Posterior vena cava (tissue), 2 donors: Measurements from ENCODE around the gene LRP10. TPM values are rescaled to one million over a fixed set of nuclear protein-coding genes. Genes with fewer than 3 reads are reported as not detected.
"Not testable (repeated sequence)": the region's sequence is repeated elsewhere in the genome, so short reads cannot be mapped to it uniquely, and the experiment has no call there.

Experiments used
- DNase-seq: peaks from one replicate; pipeline ENCODE4 v3.0.0-alpha.2; 2020; ENCODE audit warnings: low spot score
- intact Hi-C, 2 donors: fragments of 100-400 bp; cut with DNase I; formaldehyde crosslinking; loops; one replicate each; pipeline versions ENCODE4 v1.14.1 to v1.14.2; 2022 to 2023
- long read RNA-seq, 2 donors: library from polyadenylated mRNA; unstranded; transcript quantifications; one replicate each; pipeline ENCODE4 v2.0.0, GENCODE V29; 2020 to 2021
- total RNA-seq, 2 donors: library from RNA; stranded (reverse); fragmentation: NEBNext Ultra II Directional; extraction: Animal tissue kit (Norgen Biotek cat#: 25700); gene quantifications; one replicate each; pipeline ENCODE4 v1.2.1, GENCODE V29; 2021
- donor health status: DM: yes; HTN: yes; CAD: no.
- donor health status: DM: yes; HTN: yes; CAD: no.

The LRP10 gene, protein sequence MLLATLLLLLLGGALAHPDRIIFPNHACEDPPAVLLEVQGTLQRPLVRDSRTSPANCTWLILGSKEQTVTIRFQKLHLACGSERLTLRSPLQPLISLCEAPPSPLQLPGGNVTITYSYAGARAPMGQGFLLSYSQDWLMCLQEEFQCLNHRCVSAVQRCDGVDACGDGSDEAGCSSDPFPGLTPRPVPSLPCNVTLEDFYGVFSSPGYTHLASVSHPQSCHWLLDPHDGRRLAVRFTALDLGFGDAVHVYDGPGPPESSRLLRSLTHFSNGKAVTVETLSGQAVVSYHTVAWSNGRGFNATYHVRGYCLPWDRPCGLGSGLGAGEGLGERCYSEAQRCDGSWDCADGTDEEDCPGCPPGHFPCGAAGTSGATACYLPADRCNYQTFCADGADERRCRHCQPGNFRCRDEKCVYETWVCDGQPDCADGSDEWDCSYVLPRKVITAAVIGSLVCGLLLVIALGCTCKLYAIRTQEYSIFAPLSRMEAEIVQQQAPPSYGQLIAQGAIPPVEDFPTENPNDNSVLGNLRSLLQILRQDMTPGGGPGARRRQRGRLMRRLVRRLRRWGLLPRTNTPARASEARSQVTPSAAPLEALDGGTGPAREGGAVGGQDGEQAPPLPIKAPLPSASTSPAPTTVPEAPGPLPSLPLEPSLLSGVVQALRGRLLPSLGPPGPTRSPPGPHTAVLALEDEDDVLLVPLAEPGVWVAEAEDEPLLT
- 100 to 1,000 TPM; 129 to 139 TPM for total RNA-seq
- long read RNA-seq, donor 1, full-length matches to known transcripts = 51 of 100 reads
- long read RNA-seq, donor 1, partial matches to known transcripts = 20 of 100 reads
- long read RNA-seq, donor 1, other reads (novel, unspliced or antisense) = 29 of 100 reads
- long read RNA-seq, donor 2, full-length matches to known transcripts = 106 of 264 reads
- long read RNA-seq, donor 2, partial matches to known transcripts = 104 of 264 reads
- long read RNA-seq, donor 2, other reads (novel, unspliced or antisense) = 54 of 264 reads

DNA sequence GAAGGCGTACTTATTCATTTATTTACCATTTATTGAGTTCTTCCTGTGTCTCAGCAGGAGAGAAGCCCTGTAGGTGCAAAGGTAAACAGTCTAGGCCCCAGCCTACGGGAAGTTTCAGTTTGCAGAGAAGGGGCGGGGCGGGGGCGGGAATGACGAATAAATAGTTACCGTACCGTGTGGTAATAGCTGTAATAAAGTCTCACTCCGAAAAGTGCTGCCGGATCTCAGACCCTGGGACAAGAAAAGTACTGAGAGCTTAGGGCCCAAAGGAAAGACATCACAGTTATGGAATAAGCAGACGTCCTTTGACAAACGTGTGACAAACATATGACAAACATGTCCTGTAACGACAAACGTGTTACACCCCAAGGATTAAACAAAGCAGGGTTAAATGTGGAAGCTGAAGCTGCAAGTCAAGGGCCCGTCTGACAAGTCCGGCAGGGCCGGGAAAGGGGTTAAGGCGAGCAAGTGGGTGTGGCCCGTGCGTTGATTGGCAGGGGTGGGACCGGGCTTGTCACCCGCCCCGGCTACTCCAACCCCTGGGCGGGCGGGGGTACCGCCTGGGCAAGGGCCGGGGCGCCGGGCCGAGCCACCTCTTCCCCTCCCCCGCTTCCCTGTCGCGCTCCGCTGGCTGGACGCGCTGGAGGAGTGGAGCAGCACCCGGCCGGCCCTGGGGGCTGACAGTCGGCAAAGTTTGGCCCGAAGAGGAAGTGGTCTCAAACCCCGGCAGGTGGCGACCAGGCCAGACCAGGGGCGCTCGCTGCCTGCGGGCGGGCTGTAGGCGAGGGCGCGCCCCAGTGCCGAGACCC is at the start of gene LRP10:
Gene LRP10 (plus strand): TSS at position 517 of the 809 bp plus-strand sequence. CDS start 564 bp downstream, outside the sequence.
- peak; percentile 96 for DNase-seq
- intact Hi-C loops = loop anchor here in 1 of 2 donors (5.0 kb wide), 1 partner anchor 451 kb away; the partner anchor contains the start of gene PABPN1

DNA sequence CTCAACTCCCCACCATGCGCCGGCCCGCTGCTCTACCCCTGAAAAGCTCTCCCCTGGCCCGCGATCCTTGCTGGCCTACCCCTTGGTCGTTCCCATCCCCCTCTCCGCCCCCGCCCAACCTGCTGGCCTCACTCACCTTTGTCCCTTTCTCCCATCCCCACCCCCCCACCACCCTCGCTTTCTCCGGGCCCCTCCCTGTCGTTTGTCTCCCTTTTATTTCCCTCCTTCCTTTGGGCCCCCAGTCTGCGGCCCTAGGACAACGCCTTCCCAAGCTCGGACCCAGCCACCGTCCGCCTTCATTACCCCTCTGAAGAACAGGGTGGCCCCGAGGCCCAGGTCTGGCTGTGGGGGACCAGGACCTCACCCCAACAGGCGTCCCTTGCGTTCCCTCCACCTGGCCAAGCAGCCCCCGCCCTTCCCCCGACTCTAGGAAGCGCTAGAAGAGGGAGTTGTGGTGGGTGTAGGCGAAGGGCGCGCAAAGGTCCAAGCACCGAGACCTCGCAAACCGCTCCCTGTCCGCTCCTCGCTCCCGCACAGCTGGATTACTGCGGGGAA is 49.4 kb upstream of the LRP10 start:
- no peak for DNase-seq
- intact Hi-C loops = loop anchor here (2.0 to 5.0 kb wide), 2 partner anchors 31 to 435 kb away; no protein-coding TSS in a partner anchor

DNA sequence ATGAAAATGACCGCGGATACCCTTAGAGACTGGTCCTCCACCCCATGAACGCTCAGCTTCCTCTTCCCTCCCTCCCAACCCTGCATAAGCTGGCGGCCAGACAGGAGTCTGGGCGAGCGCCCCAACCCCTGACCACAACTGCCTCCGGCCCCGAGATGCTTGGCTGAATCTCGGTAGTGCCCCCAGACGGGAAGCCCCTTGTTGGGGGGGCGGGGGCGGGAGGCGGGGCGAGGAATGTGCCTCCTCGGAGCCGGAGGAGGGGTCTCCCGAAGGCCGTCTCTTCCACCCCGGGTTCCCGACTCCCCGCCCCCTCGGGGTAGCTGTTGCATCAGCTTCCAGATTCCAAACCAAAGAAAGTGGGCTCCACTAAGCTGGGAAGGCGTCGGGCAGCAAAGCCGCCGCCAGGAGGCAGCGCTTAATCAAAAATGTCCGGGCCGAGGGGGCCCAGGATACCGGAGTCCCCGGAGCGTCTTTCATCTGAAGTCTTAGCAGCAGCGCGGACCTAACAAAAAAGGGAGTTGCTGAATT is 48.9 kb upstream of the LRP10 start:
- DNase-seq = peak; percentile 94
- intact Hi-C loops = loop anchor here (2.0 to 5.0 kb wide), 2 partner anchors 30 to 435 kb away; no protein-coding TSS in a partner anchor

DNA sequence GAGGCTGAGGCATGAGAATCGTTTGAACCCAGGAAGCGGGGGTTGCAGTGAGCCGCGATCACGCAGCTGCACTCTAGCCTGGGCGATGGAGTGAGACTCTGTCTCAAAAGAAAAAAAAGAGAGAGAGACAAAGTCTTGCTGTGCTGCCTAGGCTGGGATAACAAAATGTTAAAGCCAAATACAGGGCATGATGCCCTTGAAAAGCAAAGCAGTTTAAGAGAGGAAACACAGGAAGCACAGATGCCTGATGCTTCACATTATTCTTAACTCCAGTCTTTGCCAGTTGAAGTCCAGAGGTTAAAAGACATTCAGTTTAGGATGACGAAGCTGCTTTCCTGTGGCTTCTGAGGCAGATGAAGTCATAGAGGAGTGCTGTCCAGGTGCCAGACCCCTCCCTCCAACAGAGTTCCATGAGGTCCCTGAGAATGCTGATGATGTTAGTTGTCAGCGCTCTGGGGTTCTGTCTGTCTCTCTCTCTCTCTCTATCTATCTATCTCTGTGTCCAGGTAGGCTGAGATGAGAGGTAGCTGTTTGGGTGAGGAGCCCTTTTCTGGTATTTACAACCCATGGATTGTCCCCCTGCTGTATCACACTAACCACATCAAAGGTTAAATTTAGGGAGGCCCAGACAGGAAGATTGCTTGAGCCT is 46.7 kb upstream of the LRP10 start:
- intact Hi-C loops = loop anchor here in 1 of 2 donors (5.0 kb wide), 1 partner anchor 438 kb away; no protein-coding TSS in a partner anchor
- peak; percentile 81 for DNase-seq

DNA sequence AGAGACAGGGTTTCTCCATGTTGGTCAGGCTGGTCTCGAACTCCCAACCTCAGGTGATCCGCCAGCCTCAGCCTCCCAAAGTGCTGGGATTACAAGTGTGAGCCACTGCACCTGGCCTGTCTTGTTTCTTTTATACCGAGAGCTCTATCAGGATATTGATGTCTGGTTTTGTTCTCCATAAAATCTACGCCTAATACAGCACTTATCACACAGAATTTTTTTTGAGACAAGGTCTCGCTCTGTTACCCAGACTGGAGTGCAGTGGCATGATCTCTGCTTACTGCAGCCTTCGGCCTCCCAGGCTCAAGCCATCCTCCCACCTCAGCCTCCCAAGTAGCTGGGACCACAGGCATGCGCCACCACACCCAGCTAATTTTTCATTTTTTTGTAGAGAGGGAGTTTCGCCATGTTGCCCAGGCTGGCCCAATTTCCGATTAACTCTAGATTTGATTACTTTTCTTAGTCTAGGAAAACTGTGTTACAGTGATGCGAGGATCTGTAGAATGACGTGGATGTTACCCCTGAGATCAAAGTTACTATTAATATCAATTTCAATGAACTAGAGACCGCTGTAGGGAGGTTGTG is 42.4 kb upstream of the LRP10 start:
- DNase-seq, intact Hi-C loops: not testable (repeated sequence)

DNA sequence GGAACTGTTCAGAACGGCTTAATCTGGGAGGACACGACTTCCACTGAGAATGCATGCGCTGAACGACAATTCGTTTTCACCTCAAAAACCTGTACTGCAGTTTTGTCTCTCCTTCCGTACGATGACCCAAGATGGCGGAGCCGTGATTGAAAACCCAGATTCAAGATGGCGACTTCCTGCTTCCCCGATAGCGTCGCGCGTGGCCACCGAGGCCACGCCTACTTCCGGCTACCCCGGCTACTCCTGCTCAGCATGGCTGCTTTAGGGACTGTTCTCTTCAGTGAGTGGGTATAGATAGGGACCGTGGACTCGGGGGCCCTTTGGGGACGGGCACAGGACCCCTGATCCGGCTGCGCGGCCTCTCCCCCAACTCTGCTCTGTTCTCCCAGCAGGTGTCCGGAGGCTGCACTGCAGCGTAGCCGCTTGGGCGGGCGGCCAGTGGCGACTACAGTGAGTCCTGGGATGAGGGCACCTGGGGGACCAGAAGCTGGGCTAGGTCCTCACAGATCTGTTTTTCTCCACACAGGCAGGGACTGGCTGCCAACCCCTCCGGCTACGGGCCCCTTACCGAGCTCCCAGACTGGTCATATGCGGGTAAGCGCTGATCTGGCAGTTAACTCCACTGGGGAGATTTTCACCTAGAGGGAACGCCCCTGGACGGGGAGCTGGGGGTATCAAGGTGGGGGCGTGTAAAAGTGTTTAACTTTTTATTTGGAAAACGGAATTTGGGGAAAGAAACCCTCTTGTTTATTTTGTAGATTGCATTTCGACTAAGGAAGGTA is 41.7 kb upstream of the LRP10 start, which contains the start of gene MRPL52:
Gene MRPL52 (plus strand): TSS at position 227 of the 782 bp plus-strand sequence. CDS start 26 bp downstream, at position 253.
- intact Hi-C loops = no loop called here
- peak; percentile 96 for DNase-seq

DNA sequence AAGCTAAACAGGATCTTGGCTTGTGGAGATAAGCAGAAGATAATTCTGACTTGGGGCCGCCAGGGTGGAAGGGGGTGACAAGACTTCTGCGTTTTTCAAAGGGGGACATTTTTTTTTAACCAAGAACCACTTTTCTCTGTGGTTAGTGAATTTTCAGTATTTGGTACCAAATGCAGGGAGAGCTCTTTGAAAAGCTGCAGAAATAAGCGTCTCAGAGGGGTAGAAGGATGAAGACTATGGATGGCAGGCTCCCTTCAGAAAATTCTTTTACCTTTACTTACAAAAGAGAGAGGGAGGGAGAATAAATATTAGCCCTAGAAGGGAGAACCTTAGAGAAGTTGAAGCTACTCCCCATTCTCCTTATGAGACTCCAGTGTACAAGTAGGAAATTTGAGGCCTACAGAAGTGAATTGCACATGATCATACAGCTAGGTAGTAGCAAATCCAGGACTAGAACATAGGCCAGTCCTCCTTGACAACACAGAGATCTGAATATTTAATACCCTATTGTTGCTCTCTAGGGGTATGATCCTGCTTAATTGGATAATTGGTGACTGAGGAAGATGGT is 41.0 kb upstream of the LRP10 start:
- intact Hi-C loops = no loop called here
- DNase-seq = no peak

DNA sequence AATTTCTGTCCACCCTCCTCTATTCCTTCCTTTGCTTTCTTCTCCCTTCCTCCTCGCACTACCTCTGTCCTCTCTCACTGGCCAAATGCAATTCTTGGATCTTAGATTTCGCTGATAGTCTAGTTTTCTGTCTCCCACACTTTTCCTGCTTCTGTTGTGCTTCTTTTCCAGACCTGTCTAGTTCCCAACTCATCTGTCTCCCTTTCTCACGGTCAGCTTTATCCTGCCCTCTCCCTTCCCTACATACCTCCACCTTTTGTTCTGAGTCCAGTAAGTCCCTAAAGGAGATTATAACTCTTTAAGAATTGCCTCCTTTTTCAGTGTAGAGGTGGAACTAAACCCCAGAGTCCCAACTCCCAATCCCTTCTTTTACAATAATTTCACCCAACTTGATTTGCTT is 36.0 kb upstream of the LRP10 start:
- intact Hi-C loops = no loop called here

DNA sequence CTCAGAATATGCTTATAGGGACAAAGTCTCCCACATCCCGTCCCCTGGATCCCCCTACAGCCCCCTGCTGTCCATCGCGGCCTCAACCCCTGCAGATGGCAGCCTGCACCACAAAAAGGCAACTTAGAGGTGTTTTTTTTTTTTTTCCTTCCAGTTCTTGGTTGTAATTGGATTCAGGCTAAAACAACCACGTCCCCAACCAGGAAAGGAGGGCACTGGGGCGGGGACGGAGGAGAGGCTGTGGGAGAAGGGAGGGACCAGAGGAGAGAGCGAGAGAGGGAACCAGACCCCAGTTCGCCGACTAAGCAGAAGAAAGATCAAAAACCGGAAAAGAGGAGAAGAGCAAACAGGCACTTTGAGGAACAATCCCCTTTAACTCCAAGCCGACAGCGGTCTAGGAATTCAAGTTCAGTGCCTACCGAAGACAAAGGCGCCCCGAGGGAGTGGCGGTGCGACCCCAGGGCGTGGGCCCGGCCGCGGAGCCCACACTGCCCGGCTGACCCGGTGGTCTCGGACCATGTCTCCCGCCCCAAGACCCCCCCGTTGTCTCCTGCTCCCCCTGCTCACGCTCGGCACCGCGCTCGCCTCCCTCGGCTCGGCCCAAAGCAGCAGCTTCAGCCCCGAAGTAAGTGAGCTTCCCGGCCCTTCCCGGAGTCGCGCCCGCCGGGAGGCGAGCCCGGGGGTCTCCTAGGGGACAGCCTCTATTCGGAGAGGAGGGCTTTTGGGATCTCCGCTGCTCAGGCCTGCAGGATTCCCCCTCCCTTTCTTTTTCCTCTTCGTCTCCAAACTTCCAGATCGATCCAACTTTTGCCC is 35.0 kb upstream of the LRP10 start, which contains the start of gene MMP14:
Gene MMP14 (plus strand): TSS at position 285 of the 813 bp plus-strand sequence. CDS start 233 bp downstream, at position 518.
- intact Hi-C loops = loop anchor here in 1 of 2 donors (2.0 kb wide), 1 partner anchor 14 kb away; no protein-coding TSS in a partner anchor
- DNase-seq = peak; percentile 91

More for the DNA sequence above, 36.0 kb upstream of the LRP10 start:
- DNase-seq = no peak

DNA sequence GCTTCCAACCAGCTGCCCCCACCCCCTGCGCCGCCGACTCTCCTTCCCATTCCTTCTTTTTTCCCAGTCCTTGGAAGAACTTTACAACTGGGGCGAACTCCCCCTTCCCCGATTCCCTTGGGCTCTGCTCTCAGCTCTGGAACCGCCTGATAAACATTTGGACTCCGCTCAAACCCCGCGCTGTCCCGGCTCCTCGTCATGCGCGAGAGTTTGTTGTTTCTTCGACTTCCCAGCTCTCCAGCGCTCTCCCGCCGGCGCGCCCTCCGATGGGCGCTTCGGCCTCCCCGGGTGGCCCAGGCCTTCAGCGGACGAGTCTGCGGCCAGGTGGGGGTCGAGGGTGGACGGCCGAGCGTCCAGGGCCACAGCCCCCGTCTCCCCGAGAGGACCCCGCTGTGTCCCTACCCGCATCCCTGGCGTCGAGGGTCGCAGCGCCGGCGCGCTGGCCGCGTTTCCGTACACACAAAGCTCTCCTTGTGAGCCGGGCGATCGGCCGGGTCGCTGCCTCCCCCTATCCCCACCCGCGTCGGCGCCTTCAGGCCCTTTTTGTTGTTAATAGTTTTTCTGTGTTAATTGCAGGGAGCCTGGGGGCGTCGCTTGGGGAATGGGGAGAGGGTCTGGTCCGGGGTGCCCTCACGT is 34.3 kb upstream of the LRP10 start:
- DNase-seq = peak; percentile 93
- intact Hi-C loops = loop anchor here in 1 of 2 donors (2.0 kb wide), 1 partner anchor 14 kb away; no protein-coding TSS in a partner anchor

DNA sequence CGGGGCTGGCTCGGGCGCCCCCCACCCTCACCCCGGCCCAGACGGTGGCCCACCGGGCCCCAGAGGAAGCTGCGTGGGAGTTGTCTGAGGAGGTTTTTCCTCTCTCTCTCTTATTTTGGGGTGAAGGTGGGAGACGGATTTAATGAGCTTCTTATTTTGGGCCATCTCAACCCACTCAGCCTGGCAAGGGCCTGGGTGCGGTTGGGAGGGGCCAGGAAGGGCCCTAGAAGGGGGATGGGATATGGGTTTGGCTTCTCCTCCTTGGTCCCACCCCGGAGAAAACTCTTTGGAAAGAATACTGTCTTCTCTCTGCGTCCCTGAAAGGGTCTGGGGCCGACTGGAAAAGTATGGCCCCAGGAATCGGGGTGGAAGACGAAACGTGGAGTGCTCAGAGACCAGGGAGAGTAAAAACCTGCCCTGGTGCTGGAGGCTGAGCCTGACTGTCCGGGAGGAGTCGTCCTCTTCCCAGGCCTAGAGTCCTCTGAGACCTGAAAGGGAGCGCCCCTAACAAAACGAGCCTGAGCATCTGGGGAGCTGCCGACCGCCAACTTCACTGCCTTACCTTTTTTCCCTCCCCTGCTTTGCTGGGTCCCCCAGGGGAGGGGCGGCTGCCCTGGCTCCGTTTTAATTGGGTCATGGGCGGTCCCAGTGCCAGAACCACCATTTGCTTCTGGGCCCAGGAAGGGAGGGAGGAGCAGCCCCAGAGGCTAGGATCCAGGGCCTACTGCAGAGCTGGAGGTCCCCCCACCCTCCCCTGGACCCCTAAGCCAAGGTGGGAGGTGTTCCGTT is 33.6 kb upstream of the LRP10 start:
- DNase-seq = peak; percentile 89
- intact Hi-C loops = loop anchor here in 1 of 2 donors (2.0 kb wide), 1 partner anchor 13 kb away; no protein-coding TSS in a partner anchor

DNA sequence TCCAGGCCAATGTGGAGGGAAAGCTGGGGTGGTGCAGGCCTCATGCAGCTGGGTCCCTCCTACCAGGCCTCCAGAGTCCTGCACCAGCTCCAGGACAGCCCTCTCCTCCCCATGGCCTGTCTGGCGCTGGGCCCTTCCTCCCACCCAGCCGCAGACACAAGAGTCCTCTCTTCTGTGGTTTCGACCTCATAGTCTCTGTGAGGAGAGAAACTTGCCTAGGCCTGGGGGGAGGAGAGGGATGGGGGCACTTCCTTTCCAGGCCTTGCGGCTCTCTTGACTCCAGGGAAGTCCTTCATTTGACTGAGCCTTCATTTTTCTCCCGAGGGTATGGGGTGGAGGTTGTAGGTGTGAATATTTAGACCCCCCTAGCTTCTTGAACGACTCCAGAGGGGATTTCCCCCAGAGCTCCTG is 32.9 kb upstream of the LRP10 start:
- intact Hi-C loops = no loop called here
- peak; percentile 78 for DNase-seq

DNA sequence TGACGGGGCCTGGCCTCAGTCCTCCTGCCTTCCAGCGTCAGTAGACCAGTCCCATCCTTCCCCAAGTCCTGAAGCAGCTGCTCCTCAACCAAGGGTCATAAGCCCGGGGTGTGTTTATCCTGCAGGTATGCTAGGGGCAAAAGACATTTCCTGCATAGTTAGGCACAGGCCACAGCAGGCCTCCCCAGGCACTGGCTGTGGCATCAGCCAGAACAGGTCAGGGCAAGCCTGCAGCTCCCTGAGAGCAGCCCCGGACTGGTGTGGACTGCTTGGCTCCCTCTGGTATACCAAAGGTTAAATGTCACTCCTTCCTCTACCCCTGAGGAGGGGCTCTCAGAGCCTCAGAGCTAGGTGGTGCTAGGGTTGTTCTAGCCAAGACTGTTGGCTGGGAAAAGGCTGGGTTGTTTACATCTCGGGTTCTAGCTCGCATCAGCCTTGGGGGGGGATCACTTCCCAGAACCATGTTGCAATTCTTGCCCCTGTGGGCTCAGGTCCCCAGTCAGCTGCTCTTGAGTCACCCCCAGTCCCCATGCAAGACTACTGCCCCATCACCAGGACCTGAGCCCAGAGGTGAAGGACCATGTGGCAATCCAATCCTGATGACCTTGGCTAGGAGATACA is 32.3 kb upstream of the LRP10 start:
- intact Hi-C loops = no loop called here
- DNase-seq = peak; percentile 78
